ENCODE measurements around the gene DTX2. TPM values are rescaled to one million over a fixed set of nuclear protein-coding genes. Genes with fewer than 3 reads are reported as not detected.

DTX2 gene
- total RNA-seq, 2 donors from 2014 or later, result 61.7 to 91.1 TPM

Other genes with a start within 250 kb of the DTX2 start
- 100 to 1,000 TPM; 539 to 844 TPM for gene HSPB1, start 159.0 kb upstream of the DTX2 start, total RNA-seq
- gene YWHAG, start 102.7 kb upstream of the DTX2 start, total RNA-seq, result 100 to 1,000 TPM; 104 to 121 TPM
- gene SSC4D, start 52.0 kb upstream of the DTX2 start, total RNA-seq, result under 1 TPM; 0.42 to 0.45 TPM
- gene ZP3, start 36.8 kb upstream of the DTX2 start, total RNA-seq, result 10 to 100 TPM in 1 of 2 donors, 1 to 10 TPM in 1; 4.8 to 13.9 TPM
- 1 to 10 TPM in 1 of 2 donors, under 1 TPM in 1; 0.72 to 2.6 TPM for gene UPK3B, start 48.8 kb downstream of the DTX2 start, total RNA-seq
- gene SPDYE16, start 81.6 kb downstream of the DTX2 start, total RNA-seq, result not detected
- 10 to 100 TPM in 1 of 2 donors, 1 to 10 TPM in 1; 6.5 to 21.1 TPM for gene POMZP3, start 165.6 kb downstream of the DTX2 start, total RNA-seq